SK-N-SH (cell line): ENCODE measurements around the gene PLXNA4. TPM values are rescaled to one million over a fixed set of nuclear protein-coding genes. Genes with fewer than 3 reads are reported as not detected.

Experiments used
- CTCF ChIA-PET: fragments of 300-600, 350-600 bp; formaldehyde crosslinking; extraction: SDS; loops from one replicate; lab custom pipeline; 2021; lab: Yijun Ruan, JAX
- POLR2A ChIA-PET: fragments of 350-600 bp; sonication (Branson Sonifier 250); formaldehyde crosslinking; extraction: SDS; loops from one replicate; lab custom pipeline; 2020; ENCODE audit warnings: antibody characterized with exemption, inconsistent platforms; lab: Yijun Ruan, JAX
- DNase-seq: peaks from one replicate; pipeline ENCODE4 v3.0.0; 2012
- H2AFZ ChIP-seq: fragments of 200-600 bp; sonication (generic); 2 replicates; pipeline ENCODE4 v1.8.1; 2016; ENCODE audit warnings: antibody characterized with exemption, mild to moderate bottlenecking, low read depth
- H3F3A ChIP-seq: fragments of 200-600 bp; sonication (generic); replicated peaks from 2 replicates; pipeline ENCODE3; 2016; ENCODE audit warnings: antibody characterized with exemption, mild to moderate bottlenecking; ENCODE audit not compliant: insufficient read depth
- H3K27ac ChIP-seq, 2 experiments: fragments of 200-500 bp in 1 of 2; fragments of 200-600 bp in 1 of 2; sonication (Bioruptor generic) in 1 of 2; sonication (generic), shearing (Covaris generic) in 1 of 2; 2 replicates each; pipeline versions ENCODE4 v1.5.1 to v1.6.1; 2014 to 2016; ENCODE audit warnings: low read depth in 2 of 2, inconsistent platforms in 1 of 2, low read length in 1 of 2, mild to moderate bottlenecking in 1 of 2, mixed read lengths in 1 of 2
- H3K27me3 ChIP-seq: fragments of 200-600 bp; sonication (generic), shearing (Covaris generic); 2 replicates; pipeline ENCODE4 v1.6.1; 2016; ENCODE audit warnings: mixed run types; ENCODE audit not compliant: insufficient read depth
- H3K36me3 ChIP-seq, 2 experiments: fragments of 200-500 bp in 1 of 2; fragments of 200-600 bp in 1 of 2; sonication (Bioruptor generic) in 1 of 2; sonication (generic) in 1 of 2; replicated peaks in 1 of 2; 2 replicates each; pipeline versions ENCODE3 to v1.5.1; 2014 to 2016; ENCODE audit warnings: low read length in 1 of 2, mild to moderate bottlenecking in 1 of 2; ENCODE audit not compliant: insufficient read depth in 2 of 2, control insufficient read depth in 1 of 2
- H3K4me1 ChIP-seq, 2 experiments: fragments of 200-500 bp in 1 of 2; fragments of 200-600 bp in 1 of 2; sonication (Bioruptor generic) in 1 of 2; sonication (generic), shearing (Covaris generic) in 1 of 2; 2 replicates each; pipeline versions ENCODE4 v1.5.1 to v1.6.1; 2014 to 2016; ENCODE audit warnings: low read depth in 1 of 2, low read length in 1 of 2, mixed run types in 1 of 2; ENCODE audit not compliant: insufficient read depth in 2 of 2, control insufficient read depth in 1 of 2
- H3K4me2 ChIP-seq: fragments of 200-600 bp; sonication (generic), shearing (Covaris generic); 2 replicates; pipeline ENCODE4 v1.6.1; 2017; ENCODE audit warnings: mixed run types
- H3K4me3 ChIP-seq, 2 experiments: fragments of 200-500 bp in 1 of 2; fragments of 200-600 bp in 1 of 2; sonication (Bioruptor generic) in 1 of 2; sonication (generic), shearing (Covaris generic) in 1 of 2; 2 replicates each; pipeline versions ENCODE4 v1.5.1 to v1.8.1; 2014 to 2016; ENCODE audit warnings: low read depth in 2 of 2, inconsistent platforms in 1 of 2, low read length in 1 of 2, mild to moderate bottlenecking in 1 of 2, mixed read lengths in 1 of 2, moderate library complexity in 1 of 2
- H3K79me2 ChIP-seq: fragments of 200-600 bp; sonication (generic); 2 replicates; pipeline ENCODE4 v1.8.1; 2017; ENCODE audit warnings: mild to moderate bottlenecking; ENCODE audit not compliant: insufficient read depth
- H3K9ac ChIP-seq: fragments of 200-600 bp; sonication (generic); 2 replicates; pipeline ENCODE4 v1.6.1; 2017; ENCODE audit warnings: mixed run types
- H3K9me2 ChIP-seq: fragments of 200-600 bp; sonication (generic); 2 replicates; pipeline ENCODE4 v1.6.1; 2017; ENCODE audit warnings: mixed run types
- H3K9me3 ChIP-seq: fragments of 200-600 bp; sonication (generic); 2 replicates; pipeline ENCODE4 v1.6.1; 2017; ENCODE audit warnings: mixed run types, mild to moderate bottlenecking, moderate library complexity
- H4K20me1 ChIP-seq: fragments of 200-600 bp; sonication (generic); 2 replicates; pipeline ENCODE4 v1.6.1; 2017; ENCODE audit warnings: mild to moderate bottlenecking, mixed run types; ENCODE audit not compliant: insufficient read depth
- FOXJ3 ChIP-seq: sonication (generic); formaldehyde crosslinking; IDR thresholded peaks from 2 replicates; pipeline ENCODE4 v1.5.1; 2020; ENCODE audit warnings: mild to moderate bottlenecking, missing genetic modification reagents
- IRF3 ChIP-seq: fragments of 150-350 bp; IDR thresholded peaks from 2 replicates; pipeline ENCODE4 v1.6.1; 2016; ENCODE audit warnings: mild to moderate bottlenecking, low read depth, low read length
- MEF2A ChIP-seq: IDR thresholded peaks from 2 replicates; pipeline ENCODE4 v1.4.0; 2012; ENCODE audit warnings: low read depth, borderline replicate concordance
- MXI1 ChIP-seq: IDR thresholded peaks from 2 replicates; pipeline ENCODE4 v1.6.1; 2012; ENCODE audit warnings: mild to moderate bottlenecking, low read depth, low read length, improper control_type of control experiment
- RAD21 ChIP-seq: IDR thresholded peaks from 2 replicates; pipeline ENCODE4 v1.6.1; 2012; ENCODE audit warnings: mild to moderate bottlenecking, low read length
- REST ChIP-seq: IDR thresholded peaks from 2 replicates; pipeline ENCODE4 v1.6.1; 2012; ENCODE audit warnings: mild to moderate bottlenecking, low read depth, low read length, moderate library complexity
- RFX5 ChIP-seq: IDR thresholded peaks from 2 replicates; pipeline ENCODE4 v1.6.1; 2012; ENCODE audit warnings: mild to moderate bottlenecking, improper control_type of control experiment, low read length
- SMC3 ChIP-seq: IDR thresholded peaks from 2 replicates; pipeline ENCODE4 v1.6.1; 2012; ENCODE audit warnings: low read depth, low read length, improper control_type of control experiment
- TAF1 ChIP-seq: IDR thresholded peaks from 2 replicates; pipeline ENCODE4 v1.6.1; 2012; ENCODE audit warnings: low read depth, mild to moderate bottlenecking, low read length, moderate library complexity, borderline replicate concordance
- USF1 ChIP-seq: IDR thresholded peaks from 2 replicates; pipeline ENCODE4 v1.4.0; 2012; ENCODE audit warnings: low read depth, borderline replicate concordance
- WGBS: methylation state at CpG from one replicate; pipeline ENCODE4 v1.1.6; 2017; ENCODE audit warnings: low lambda C conversion rate; 5-methylcytosine and 5-hydroxymethylcytosine counted together
- polyA plus RNA-seq, 3 experiments: library from polyadenylated mRNA; depleted of rRNA; stranded (reverse); fragments of >200 nt; gene quantifications; 2 replicates each; pipeline ENCODE4 v1.2.3, GENCODE V29; 2012

PLXNA4 gene
- polyA plus RNA-seq, 1 of the 3 experiments (the other 2 are of a cell fraction), result 2.4 TPM

GRCh38 chr7:132272763-132273371, 303.4 kb downstream of the PLXNA4 start (continued):
- TF ChIP-seq IRF3, result no peak
- TF ChIP-seq RFX5, result no peak
- TF ChIP-seq RAD21, result no peak
- no peak for TF ChIP-seq MEF2A

GRCh38 chr7:132270517-132270916, 305.8 kb downstream of the PLXNA4 start:
- TF ChIP-seq SMC3 (no peak), REST (peak; percentile 95)
- TF ChIP-seq, all 33 proteins: peak for 1
- H3K4me3 ChIP-seq, result no peak overlapping the region
- no peak for DNase-seq
- CTCF ChIA-PET, result interaction anchor here (1.2 kb wide), 2 partner anchors 11 to 16 kb away, joined by 5 read pairs; no protein-coding TSS in a partner anchor
- WGBS, result 36% methylated on average over 2 of the region's 2 CpGs
- POLR2A ChIA-PET, result no interaction called here
- H3K9me3 ChIP-seq, result no peaks in the 10 kb centered on the region
- H3K36me3 ChIP-seq, result no peaks in the 10 kb centered on the region
- peaks cover 0 to 6% of the 10 kb centered on the region in 2 experiments; a peak in 1 of 4 replicates for H3K4me1 ChIP-seq
- H3K9ac ChIP-seq, result no peak overlapping the region
- H4K20me1 ChIP-seq, result no peaks in the 10 kb centered on the region
- no peaks in the 10 kb centered on the region for H3F3A ChIP-seq
- H2AFZ ChIP-seq, result no peak overlapping the region
- no peak overlapping the region for H3K4me2 ChIP-seq
- H3K27ac ChIP-seq, result no peak overlapping the region
- H3K9me2 ChIP-seq, result no peaks in the 10 kb centered on the region
- no peaks in the 10 kb centered on the region for H3K27me3 ChIP-seq
- no peaks in the 10 kb centered on the region for H3K79me2 ChIP-seq

GRCh38 chr7:132269718-132270117, 306.6 kb downstream of the PLXNA4 start:
- no peak for TF ChIP-seq TAF1
- TF ChIP-seq FOXJ3 (CRISPR knock-in tag), result no peak
- TF ChIP-seq REST, result peak; percentile 81
- TF ChIP-seq RAD21, result no peak
- no peak for TF ChIP-seq USF1
- no peak for TF ChIP-seq RFX5
- TF ChIP-seq MXI1, result no peak
- Histone ChIP-seq H3K36me3 (no peaks in the 10 kb centered on the region), H3K27ac (no peak overlapping the region), H4K20me1 (no peaks in the 10 kb centered on the region), H3K9ac (no peak overlapping the region), H3K9me2 (no peaks in the 10 kb centered on the region), H3K4me2 (no peak overlapping the region), H3K9me3 (no peaks in the 10 kb centered on the region), H3F3A (no peaks in the 10 kb centered on the region), H2AFZ (no peak overlapping the region), H3K27me3 (no peaks in the 10 kb centered on the region), H3K4me1 (peaks cover 0 to 5% of the 10 kb centered on the region in 2 experiments; a peak in 1 of 4 replicates), H3K79me2 (no peaks in the 10 kb centered on the region), H3K4me3 (no peak overlapping the region)
- WGBS, result 38% methylated on average over 5 of the region's 5 CpGs
- CTCF ChIA-PET, result interaction anchor here (1.2 to 1.9 kb wide), 3 partner anchors 11 to 317 kb away, joined by 3 to 8 read pairs (median 4); no protein-coding TSS in a partner anchor
- POLR2A ChIA-PET, result no interaction called here
- DNase-seq, result no peak
